IMR-90 (cell line): ENCODE measurements around the gene CCDC148.

Experiments used
- MAZ ChIP-seq: IDR thresholded peaks from 2 replicates; pipeline ENCODE4 v1.6.1; 2012; ENCODE audit warnings: low read depth, mild to moderate bottlenecking, low read length, improper control_type of control experiment, moderate library complexity, borderline replicate concordance
- NFE2L2 ChIP-seq: fragments of 150-350 bp; IDR thresholded peaks from 2 replicates; pipeline ENCODE4 v1.6.1; 2016; ENCODE audit warnings: low read depth, mild to moderate bottlenecking, low read length
- POLR2A ChIP-seq: IDR thresholded peaks from 2 replicates; pipeline ENCODE4 v1.6.1; 2012; ENCODE audit warnings: mild to moderate bottlenecking, low read depth, low read length
- RFX5 ChIP-seq: IDR thresholded peaks from 2 replicates; pipeline ENCODE4 v1.8.0; 2012; ENCODE audit warnings: low read depth, mild to moderate bottlenecking, low read length, moderate library complexity
- SMC3 ChIP-seq: fragments of 150-350 bp; IDR thresholded peaks from 2 replicates; pipeline ENCODE4 v1.6.1; 2016; ENCODE audit warnings: low read depth, mild to moderate bottlenecking, antibody characterized with exemption, low read length, moderate library complexity
- TF ChIP-seq, protein P1 (sequence below): conservative IDR thresholded peaks from 2 replicates; pipeline ENCODE4 v1.5.1; 2012; ENCODE audit warnings: mild to moderate bottlenecking, low read depth, low read length, improper control_type of control experiment

- TF ChIP-seq, protein P1, sequence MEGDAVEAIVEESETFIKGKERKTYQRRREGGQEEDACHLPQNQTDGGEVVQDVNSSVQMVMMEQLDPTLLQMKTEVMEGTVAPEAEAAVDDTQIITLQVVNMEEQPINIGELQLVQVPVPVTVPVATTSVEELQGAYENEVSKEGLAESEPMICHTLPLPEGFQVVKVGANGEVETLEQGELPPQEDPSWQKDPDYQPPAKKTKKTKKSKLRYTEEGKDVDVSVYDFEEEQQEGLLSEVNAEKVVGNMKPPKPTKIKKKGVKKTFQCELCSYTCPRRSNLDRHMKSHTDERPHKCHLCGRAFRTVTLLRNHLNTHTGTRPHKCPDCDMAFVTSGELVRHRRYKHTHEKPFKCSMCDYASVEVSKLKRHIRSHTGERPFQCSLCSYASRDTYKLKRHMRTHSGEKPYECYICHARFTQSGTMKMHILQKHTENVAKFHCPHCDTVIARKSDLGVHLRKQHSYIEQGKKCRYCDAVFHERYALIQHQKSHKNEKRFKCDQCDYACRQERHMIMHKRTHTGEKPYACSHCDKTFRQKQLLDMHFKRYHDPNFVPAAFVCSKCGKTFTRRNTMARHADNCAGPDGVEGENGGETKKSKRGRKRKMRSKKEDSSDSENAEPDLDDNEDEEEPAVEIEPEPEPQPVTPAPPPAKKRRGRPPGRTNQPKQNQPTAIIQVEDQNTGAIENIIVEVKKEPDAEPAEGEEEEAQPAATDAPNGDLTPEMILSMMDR: no peak
- no peak for TF ChIP-seq POLR2A
- TF ChIP-seq RFX5: no peak
- no peak for TF ChIP-seq MAZ
- no peak for TF ChIP-seq NFE2L2
- TF ChIP-seq SMC3: no peak
These were observed 70.9 kb downstream of the CCDC148 start for GRCh38 chr2:158385646-158386045.
